GOT3 (cell line): Measurements from ENCODE around the gene CEACAM21.

Experiments
- DNase-seq: peaks from one replicate; lab custom pipeline; 2025; ENCODE audit warnings: mixed read lengths; lab: John Stamatoyannopoulos, UW

CEACAM21 gene

GRCh38 chr19:41575998-41576397 is at the start of gene CEACAM21:
TSS of gene CEACAM21 (plus strand) at chr19:41576166. CDS start at chr19:41576275, 109 bp downstream.
- no peak for DNase-seq

GRCh38 chr19:41527089-41527488 is 48.9 kb upstream of the CEACAM21 start:
- DNase-seq: no peak

DNA sequence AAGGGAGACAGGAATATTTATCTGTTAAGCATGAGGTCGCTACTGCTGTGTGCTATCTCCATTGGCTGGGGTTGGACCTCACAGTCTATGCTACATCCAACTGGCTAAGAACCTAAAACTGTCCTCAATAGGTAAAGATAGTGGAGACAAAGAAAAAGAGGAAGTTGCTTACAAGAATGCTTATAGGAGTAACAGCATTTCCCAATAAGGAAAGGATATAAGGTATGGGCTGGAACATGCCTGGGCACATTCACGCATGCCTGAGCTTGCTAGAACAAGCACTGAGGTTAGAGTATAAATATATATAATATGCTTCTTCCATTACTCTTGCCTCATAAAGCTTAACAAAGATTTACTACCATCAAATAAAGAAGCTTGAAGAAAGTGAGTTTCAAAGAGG is 47.9 kb upstream of the CEACAM21 start:
- no peak for DNase-seq

DNA sequence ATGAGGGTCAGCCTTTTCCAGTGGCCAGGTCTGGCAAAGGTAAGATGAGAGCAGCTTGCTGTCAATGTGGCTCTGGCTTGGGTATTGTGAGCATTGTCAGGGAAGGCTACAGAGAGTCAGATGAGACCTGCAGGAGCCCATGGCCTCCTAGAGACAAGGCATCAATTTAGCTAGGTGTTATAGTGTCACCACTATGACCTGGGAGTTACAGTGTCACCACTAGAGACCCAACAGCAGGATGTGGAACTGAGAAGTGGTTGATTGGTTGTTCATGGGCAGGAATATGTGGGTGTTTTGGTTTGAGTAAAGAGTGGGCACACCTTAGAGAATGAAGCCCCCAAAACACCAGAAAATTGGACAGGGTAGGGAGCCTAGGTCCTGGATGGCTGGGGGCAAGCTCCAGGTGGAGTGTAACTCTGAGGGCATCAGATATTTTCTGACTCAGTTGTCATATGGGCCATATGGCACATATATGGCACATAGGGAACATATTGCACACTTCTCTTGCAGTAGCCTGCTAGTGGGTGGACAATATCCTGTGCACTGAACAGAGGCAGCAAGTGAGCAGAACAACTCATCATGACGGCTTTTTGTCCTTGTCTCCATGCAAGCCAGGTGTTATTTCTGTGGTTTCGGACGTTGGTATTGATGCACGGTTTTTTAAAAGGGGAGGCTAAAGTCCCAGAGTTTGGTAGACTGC is 46.3 kb upstream of the CEACAM21 start:
- DNase-seq: no peak

- DNase-seq: no peak
Measured at GRCh38 chr19:41530184-41530534, 45.8 kb upstream of the CEACAM21 start.

DNA sequence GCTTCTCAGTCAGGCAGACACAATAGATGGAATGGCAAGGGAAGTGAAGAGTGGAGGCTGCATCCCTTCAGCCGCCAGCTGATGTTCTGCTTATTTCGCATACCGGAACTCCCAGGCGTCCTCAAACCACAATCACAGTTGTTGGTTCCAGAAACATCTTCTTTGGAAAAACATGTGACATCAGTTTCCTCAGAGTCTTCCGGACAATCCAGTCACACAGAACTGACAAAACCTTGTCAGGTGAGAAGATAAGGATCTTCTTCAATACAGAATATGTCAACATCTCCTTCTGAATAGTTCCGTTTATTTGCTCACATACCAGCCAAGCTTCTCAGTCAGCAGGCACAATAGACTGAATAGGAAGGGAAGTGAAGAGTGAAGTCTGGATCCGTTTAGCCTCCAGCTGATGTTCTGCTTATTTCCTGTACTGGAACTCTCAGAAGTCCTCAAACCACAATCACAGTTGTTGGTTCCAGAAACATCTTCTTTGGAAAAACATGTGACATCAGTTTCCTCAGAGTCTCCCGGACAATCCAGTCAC is 45.1 kb upstream of the CEACAM21 start:
- no peak for DNase-seq

DNA sequence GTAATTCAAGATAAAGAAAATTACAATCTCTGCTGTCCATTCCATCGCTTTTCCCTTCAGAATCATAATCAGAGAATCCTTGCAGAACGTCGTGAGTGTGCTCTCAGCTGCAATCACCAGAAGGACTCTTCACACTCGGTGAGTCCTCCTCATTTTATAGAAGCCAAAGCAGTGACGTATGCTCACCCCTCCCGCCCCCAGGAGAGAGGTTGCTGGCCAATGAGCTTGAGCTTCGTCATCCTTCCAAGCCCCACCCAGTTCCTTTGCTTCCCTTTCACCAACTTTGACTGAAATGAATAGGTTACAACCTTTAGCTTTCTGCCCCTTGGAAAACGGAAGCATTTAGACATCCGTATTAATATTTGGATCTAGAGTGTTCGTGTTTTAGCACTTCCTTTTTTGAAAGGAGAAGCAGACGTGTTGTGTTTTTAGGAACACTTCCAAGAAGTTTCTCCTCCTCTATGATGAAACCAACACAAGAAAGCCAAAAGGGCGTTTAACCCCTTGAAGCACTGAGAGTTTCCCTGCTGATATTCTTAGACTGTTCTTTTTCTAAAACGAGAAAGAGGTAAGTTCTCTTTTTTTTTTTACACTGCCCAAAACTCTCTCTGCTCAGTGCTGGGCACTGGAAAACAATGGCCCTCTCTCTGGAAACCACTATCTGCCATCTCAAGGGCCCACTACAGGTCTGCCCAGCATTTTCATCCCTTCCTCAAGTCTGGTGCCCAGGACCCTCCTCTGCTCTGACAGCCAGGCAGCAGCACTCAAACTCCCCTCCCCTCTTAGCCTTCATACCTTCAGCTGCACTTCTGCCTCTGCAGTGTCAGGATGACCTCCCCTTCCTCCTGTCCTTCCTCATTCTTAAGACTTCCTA is 44.3 kb upstream of the CEACAM21 start:
- DNase-seq: no peak

GRCh38 chr19:41532526-41532925 is 43.4 kb upstream of the CEACAM21 start:
- DNase-seq: no peak

DNA sequence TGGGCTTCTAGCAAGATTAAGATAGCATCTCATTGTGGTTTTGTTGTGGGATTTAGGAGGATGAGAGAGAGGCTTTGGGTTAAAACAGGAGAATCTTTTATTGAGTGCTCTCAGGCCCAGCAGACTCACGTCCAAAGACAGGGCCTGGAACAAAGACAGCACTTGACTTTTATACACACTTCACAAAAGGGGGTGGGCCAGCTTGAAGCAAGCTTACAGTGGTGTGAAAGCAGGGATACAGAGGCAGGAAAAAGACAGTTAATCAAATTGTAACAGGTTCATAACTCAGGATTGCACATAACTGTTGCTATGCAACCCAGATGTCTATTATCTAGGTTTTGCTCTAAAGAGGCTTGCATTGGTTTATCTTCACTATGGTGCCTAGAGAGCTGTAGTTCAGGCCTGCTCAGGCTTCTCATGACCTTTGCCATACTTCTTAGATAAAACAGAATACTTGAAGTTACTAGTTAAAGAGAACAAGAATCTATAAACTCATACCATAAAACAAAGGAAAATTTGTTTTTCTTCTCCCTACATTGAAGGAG is 42.2 kb upstream of the CEACAM21 start:
- no peak for DNase-seq

- no peak for DNase-seq
Measured at GRCh38 chr19:41535029-41535622, 40.8 kb upstream of the CEACAM21 start.

GRCh38 chr19:41537789-41538188 is 38.2 kb upstream of the CEACAM21 start:
- DNase-seq: no peak

GRCh38 chr19:41540041-41540695 is 35.8 kb upstream of the CEACAM21 start:
- DNase-seq: no peak

GRCh38 chr19:41541990-41542584 is 33.9 kb upstream of the CEACAM21 start:
- no peak for DNase-seq

DNA sequence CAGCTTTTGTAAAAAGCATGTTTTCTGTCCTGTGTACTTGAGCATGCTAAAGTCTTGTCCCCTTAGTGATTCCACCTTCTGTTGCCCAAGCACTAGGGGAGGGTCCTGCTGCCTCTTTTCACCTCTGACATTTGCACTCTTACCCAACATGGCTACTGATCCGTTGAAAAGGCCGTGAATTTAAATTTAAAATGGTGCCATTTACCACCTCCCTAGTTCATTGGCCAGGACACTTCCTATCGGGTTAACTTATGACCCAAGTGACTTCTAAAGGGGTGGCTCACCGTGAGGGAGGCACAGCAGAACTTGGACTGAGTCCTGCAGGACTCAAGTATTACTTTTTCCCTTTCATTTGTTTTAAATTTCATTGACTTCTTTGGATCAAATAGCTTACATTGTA is 33.3 kb upstream of the CEACAM21 start:
- DNase-seq: no peak

DNA sequence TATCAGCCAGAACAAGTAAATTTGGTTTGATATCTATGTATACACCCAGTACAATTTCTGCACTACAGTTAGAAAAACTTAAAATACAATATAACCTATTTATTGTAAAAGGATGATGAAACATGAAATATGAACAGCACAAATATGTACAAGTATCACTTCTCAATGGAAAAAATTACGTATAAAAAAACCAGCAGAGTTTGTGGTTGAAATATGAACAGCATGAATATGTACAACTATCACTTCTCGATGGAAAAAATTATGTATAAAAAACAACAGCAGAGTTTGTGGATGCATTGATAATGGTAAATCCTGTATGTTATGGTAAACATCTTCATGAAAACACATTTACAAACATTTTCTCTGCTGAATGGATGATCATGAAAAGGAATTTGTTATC is 32.4 kb upstream of the CEACAM21 start:
- no peak for DNase-seq

- DNase-seq: no peak
Measured at GRCh38 chr19:41545547-41545946, 30.4 kb upstream of the CEACAM21 start.

DNA sequence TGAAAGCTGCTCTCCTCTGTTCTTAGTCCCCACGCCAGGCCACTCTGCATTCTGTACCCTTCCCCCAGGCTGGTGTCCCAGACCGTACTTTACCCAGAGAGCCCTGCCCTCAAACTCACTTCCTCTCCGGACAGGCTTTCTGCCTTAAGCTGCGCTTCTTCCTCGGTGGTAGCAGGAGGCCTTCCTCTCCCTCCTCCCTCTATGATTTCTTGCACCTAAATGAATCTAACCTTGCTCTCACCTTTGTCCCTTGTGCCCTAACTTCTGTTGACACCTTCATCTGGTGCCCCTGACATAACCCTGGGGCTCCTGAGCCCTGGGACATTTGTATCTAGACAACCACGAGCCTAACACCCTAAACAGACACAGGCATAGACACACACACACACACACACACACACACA is 29.6 kb upstream of the CEACAM21 start:
- no peak for DNase-seq

DNA sequence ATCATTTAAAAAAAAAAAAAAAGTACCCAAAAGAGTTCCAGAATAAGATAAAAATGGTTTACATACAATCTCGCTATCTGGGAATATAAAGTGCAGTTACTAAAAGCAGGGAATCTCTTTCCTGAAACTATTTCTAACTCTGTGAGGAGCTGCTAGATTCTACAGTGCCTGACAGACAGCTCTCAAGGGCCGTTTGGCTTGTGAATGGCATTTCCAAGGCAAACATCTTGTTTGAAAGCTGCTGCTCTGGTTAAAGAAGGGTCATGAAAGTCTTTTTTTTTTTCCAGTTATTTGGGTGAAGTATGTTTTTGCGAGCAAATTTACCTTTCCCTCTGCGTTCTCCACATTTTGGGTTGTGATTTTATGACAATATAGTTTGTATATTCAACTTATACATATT is 29.0 kb upstream of the CEACAM21 start:
- no peak for DNase-seq

DNA sequence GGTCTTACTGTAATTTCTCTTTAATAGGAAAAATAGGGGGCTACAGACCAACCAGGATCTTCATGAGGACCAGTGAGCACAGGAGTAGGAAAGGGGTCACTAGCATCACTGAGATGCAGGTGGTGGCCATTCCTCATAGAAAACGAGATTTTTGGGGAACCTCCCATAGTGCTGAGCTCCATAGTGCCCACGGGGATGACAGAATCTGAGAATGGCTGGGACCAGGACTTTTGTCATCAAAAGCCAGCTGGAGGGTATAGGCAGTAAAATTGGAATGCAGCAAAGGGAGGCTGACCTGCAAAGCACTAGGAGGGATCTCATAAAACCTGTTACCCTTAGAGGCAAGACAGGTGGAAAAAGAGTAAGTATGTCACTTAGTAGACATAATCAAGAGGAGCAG is 28.4 kb upstream of the CEACAM21 start:
- DNase-seq: no peak

- no peak for DNase-seq
Measured at GRCh38 chr19:41548047-41548446, 27.9 kb upstream of the CEACAM21 start.

DNA sequence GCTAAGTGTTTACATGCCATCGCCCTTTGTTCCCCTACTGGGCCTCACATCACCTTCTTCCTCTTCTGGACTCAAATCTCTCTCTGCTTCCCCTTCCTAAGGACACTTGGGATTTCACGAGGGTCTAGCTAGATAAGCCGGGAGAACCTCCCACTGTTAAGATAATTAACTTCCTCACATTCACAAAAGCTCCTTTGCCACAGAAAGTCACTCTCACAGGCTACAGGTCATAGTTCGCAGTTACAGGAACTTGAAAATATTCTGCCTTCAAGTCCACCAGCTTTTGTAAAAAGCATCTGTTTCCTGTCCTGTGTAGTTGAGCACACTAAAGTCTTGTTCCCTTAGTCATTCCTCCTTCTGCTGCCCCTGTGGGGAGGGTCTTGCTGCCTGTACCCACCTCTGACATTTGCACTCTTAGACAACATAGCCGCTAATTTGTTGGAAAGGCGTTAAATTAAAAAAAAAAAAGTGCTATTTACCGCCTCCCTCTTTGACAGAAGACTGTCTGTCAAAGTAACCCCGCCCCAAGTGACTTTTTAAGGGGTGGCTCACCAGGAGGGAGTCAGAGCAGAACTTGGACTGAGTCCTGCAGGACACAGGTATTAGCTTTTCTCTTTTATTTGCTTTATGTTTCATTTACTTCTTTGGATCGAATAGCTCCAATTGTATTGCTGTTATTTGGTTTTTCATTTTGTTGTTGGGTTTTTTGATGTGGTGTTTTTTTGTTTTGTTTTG is 26.8 kb upstream of the CEACAM21 start:
- no peak for DNase-seq
